ENCODE measurements around the gene CFAP141.

CFAP141 gene

GRCh38 chr1:154190550-154190949 is 15.6 kb downstream of the CFAP141 start:
- Histone ChIP-seq H3K4me2 (ENCODE audit: low read length) (no peak overlapping the region), H2AFZ (no peak overlapping the region), H3K4me1 (peaks cover 10% of the 10 kb centered on the region), H3K79me2 (no peaks in the 10 kb centered on the region), H3K27ac (peak overlapping the region; percentile 58), H3K27me3 (ENCODE audit: control insufficient read depth, insufficient read depth, low read length) (no peaks in the 10 kb centered on the region), H3K4me3 (ENCODE audit: low read depth, low read length) (no peak overlapping the region), H3K36me3 (ENCODE audit: control insufficient read depth, insufficient read depth, low read length) (no peaks in the 10 kb centered on the region), H3K9me3 (ENCODE audit: control insufficient read depth, low read length) (no peaks in the 10 kb centered on the region), H3K9ac (no peak overlapping the region)
- TF ChIP-seq CTCF (IDR thresholded peaks at IDR 0.05) = no peak

GRCh38 chr1:154186852-154187501 is 19.2 kb downstream of the CFAP141 start:
- H3K4me2 ChIP-seq (ENCODE audit: low read length) = no peak overlapping the region
- no peak overlapping the region for H2AFZ ChIP-seq
- no peaks in the 10 kb centered on the region for H3K36me3 ChIP-seq (ENCODE audit: control insufficient read depth, insufficient read depth, low read length)
- H3K4me1 ChIP-seq = peaks cover 3% of the 10 kb centered on the region
- no peak for TF ChIP-seq CTCF (IDR thresholded peaks at IDR 0.05)
- H3K9ac ChIP-seq = no peak overlapping the region
- H3K27ac ChIP-seq = no peak overlapping the region
- peaks cover 2% of the 10 kb centered on the region for H3K79me2 ChIP-seq
- H3K9me3 ChIP-seq (ENCODE audit: control insufficient read depth, low read length) = no peaks in the 10 kb centered on the region
- H3K27me3 ChIP-seq (ENCODE audit: control insufficient read depth, insufficient read depth, low read length) = no peaks in the 10 kb centered on the region
- no peak overlapping the region for H3K4me3 ChIP-seq (ENCODE audit: low read depth, low read length)

GRCh38 chr1:154186177-154186576 is 20.0 kb downstream of the CFAP141 start:
- H3K9ac ChIP-seq = no peak overlapping the region
- peaks cover 8% of the 10 kb centered on the region for H3K79me2 ChIP-seq
- H2AFZ ChIP-seq = no peak overlapping the region
- TF ChIP-seq CTCF (IDR thresholded peaks at IDR 0.05) = no peak
- H3K36me3 ChIP-seq (ENCODE audit: control insufficient read depth, insufficient read depth, low read length) = no peaks in the 10 kb centered on the region
- no peak overlapping the region for H3K4me3 ChIP-seq (ENCODE audit: low read depth, low read length)
- H3K27me3 ChIP-seq (ENCODE audit: control insufficient read depth, insufficient read depth, low read length) = no peaks in the 10 kb centered on the region
- no peak overlapping the region for H3K27ac ChIP-seq
- peaks cover 3% of the 10 kb centered on the region for H3K4me1 ChIP-seq
- no peak overlapping the region for H3K4me2 ChIP-seq (ENCODE audit: low read length)
- H3K9me3 ChIP-seq (ENCODE audit: control insufficient read depth, low read length) = no peaks in the 10 kb centered on the region

GRCh38 chr1:154183046-154183915 is 22.9 kb downstream of the CFAP141 start:
- Histone ChIP-seq H2AFZ (peak overlapping the region; percentile 87), H3K27me3 (ENCODE audit: control insufficient read depth, insufficient read depth, low read length) (no peaks in the 10 kb centered on the region), H3K27ac (peak overlapping the region; percentile 88), H3K9ac (peak overlapping the region; percentile 29), H3K4me2 (ENCODE audit: low read length) (peak overlapping the region; percentile 79), H3K4me1 (peaks cover 5% of the 10 kb centered on the region), H3K9me3 (ENCODE audit: control insufficient read depth, low read length) (no peaks in the 10 kb centered on the region), H3K4me3 (ENCODE audit: low read depth, low read length) (peak overlapping the region; percentile 90), H3K79me2 (peaks cover 16% of the 10 kb centered on the region), H3K36me3 (ENCODE audit: control insufficient read depth, insufficient read depth, low read length) (no peaks in the 10 kb centered on the region)
- no peak for TF ChIP-seq CTCF (IDR thresholded peaks at IDR 0.05)

Data from parathyroid adenoma (tissue), 2 donors.